Type B pancreatic cell (in vitro differentiated cells): ENCODE data around the gene NANOS1. TPM values are rescaled to one million over a fixed set of nuclear protein-coding genes. Genes with fewer than 3 reads are reported as not detected.
A peak's percentile ranks its signal among the peaks of the same experiment; 100 is the strongest.

Source experiments
- DNase-seq: peaks from one replicate; pipeline ENCODE4 v3.0.0; 2021; ENCODE audit warnings: mixed read lengths; ENCODE audit not compliant: unreplicated experiment; ENCODE audit errors: extremely low spot score
- H3K27ac Mint-ChIP-seq: 2 replicates; pipeline ENCODE4 v1.8.0; 2021; ENCODE audit warnings: mild to moderate bottlenecking, mixed read lengths
- H3K27me3 Mint-ChIP-seq: 2 replicates; pipeline ENCODE4 v1.8.0; 2021; ENCODE audit warnings: mixed read lengths
- H3K36me3 Mint-ChIP-seq: 2 replicates; pipeline ENCODE4 v1.8.0; 2021; ENCODE audit warnings: mixed read lengths
- H3K4me1 Mint-ChIP-seq: one replicate; pipeline ENCODE4 v1.8.0; 2021; ENCODE audit warnings: mixed read lengths; ENCODE audit not compliant: unreplicated experiment
- H3K4me3 Mint-ChIP-seq: 2 replicates; pipeline ENCODE4 v1.8.0; 2021; ENCODE audit warnings: mild to moderate bottlenecking, mixed read lengths
- H3K9me3 Mint-ChIP-seq: 2 replicates; pipeline ENCODE4 v1.8.0; 2021; ENCODE audit warnings: mixed read lengths
- total RNA-seq: library from RNA; stranded (reverse); gene quantifications from 2 replicates; pipeline ENCODE4 v1.2.1, GENCODE V29; 2021; ENCODE audit warnings: low replicate concordance
- TF ChIP-seq, protein P1 (sequence below): fragments of 200-600 bp; sonication (generic); conservative IDR thresholded peaks from 2 replicates; pipeline ENCODE4 v1.5.0; 2021; ENCODE audit warnings: antibody characterized with exemption, mild to moderate bottlenecking

NANOS1 gene
- total RNA-seq, 1 donor from 2014 or later = 10.1 TPM

DNA sequence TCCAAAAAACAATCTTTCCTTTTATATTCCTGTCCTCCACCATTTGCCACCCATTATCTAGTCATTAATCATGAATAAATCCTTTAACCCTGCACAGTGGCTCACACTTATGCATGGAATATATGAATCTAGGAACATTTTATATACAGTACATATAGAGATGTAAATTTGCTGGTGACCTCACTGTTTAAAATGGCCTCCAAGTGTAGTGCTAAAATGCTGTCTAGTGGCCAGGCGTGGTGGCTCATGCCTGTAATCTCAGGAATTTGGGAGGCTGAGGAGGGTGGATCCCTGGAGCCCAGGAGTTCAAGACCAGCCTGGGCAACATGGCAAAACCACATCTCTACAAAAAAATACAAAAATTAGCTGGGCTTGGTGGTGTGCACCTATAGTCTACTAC is 9.6 kb downstream of the NANOS1 start:
- H3K4me3 Mint-ChIP-seq = no peak overlapping the region
- H3K27me3 Mint-ChIP-seq = no peaks in the 10 kb centered on the region
- TF ChIP-seq, protein P1, sequence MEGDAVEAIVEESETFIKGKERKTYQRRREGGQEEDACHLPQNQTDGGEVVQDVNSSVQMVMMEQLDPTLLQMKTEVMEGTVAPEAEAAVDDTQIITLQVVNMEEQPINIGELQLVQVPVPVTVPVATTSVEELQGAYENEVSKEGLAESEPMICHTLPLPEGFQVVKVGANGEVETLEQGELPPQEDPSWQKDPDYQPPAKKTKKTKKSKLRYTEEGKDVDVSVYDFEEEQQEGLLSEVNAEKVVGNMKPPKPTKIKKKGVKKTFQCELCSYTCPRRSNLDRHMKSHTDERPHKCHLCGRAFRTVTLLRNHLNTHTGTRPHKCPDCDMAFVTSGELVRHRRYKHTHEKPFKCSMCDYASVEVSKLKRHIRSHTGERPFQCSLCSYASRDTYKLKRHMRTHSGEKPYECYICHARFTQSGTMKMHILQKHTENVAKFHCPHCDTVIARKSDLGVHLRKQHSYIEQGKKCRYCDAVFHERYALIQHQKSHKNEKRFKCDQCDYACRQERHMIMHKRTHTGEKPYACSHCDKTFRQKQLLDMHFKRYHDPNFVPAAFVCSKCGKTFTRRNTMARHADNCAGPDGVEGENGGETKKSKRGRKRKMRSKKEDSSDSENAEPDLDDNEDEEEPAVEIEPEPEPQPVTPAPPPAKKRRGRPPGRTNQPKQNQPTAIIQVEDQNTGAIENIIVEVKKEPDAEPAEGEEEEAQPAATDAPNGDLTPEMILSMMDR = no peak
- H3K36me3 Mint-ChIP-seq = peaks cover 54% of the 10 kb centered on the region
- no peak for DNase-seq
- no peaks in the 10 kb centered on the region for H3K9me3 Mint-ChIP-seq
- H3K4me1 Mint-ChIP-seq = peaks cover 5% of the 10 kb centered on the region
- no peak overlapping the region for H3K27ac Mint-ChIP-seq

DNA sequence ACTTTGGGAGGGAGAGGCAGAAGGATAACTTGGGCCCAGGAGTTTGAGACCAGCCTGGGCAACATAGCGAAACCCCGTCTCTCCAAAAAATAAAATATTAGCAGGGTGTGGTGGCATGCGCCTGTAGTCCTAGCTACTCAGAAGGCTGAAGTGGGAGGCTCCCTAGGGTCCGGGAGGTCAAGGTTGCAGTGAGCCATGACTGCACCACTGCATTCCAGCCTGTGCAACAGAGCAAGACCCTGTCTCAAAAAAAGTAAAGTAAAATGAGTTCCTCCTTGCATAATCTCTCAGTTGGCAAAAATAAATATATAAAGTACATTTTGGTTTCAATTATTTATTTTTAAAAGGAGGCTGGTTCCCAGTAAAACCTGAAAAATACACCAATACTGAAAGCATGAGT is 11.8 kb downstream of the NANOS1 start:
- DNase-seq = no peak
- peaks cover 5% of the 10 kb centered on the region for H3K4me1 Mint-ChIP-seq
- peaks cover 56% of the 10 kb centered on the region for H3K36me3 Mint-ChIP-seq
- H3K4me3 Mint-ChIP-seq = no peak overlapping the region
- H3K27ac Mint-ChIP-seq = no peak overlapping the region
- H3K27me3 Mint-ChIP-seq = no peaks in the 10 kb centered on the region
- TF ChIP-seq, protein P1 = no peak
- H3K9me3 Mint-ChIP-seq = no peaks in the 10 kb centered on the region

DNA sequence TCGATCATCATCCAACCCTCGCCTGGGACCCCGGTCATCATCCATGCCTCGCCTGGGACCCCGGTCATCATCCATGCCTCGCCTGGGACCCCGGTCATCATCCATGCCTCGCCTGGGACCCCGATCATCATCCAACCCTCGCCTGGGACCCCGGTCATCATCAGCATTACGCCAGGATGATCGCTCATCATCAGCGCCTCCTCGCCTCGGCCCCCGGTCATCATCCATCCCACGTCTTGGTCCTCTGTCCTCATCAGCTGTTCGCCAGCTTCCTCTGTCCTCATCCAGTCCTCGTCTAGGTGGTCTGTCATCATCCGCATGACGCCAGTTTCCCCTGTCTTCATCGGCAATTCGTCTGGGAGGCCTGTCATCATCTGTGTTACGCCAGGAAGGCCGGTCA is 12.7 kb downstream of the NANOS1 start:
- peaks cover 55% of the 10 kb centered on the region for H3K36me3 Mint-ChIP-seq
- TF ChIP-seq, protein P1 = no peak
- H3K4me1 Mint-ChIP-seq = peaks cover 5% of the 10 kb centered on the region
- H3K27me3 Mint-ChIP-seq = no peaks in the 10 kb centered on the region
- no peaks in the 10 kb centered on the region for H3K9me3 Mint-ChIP-seq
- H3K4me3 Mint-ChIP-seq = no peak overlapping the region
- no peak for DNase-seq
- peak overlapping the region; percentile 64 for H3K27ac Mint-ChIP-seq

DNA sequence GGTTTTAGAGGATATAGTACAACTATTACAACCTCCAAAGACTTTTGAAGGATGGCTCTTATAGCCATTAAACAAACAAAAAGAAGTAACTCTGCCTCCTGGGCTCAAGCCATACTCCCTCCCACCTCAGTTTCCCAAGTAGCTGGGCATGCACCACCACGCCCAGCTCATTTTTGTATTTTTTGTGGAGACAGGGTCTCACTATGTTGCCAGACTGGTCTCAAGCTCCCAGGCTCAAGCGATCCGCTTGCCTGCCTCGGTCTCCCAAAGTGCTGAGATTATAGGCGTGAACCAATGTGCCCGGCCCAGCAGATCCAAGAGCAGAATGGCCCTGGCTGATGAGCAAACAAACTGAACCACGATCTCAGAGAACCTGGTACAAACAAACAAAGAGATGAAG is 16.0 kb downstream of the NANOS1 start:
- H3K36me3 Mint-ChIP-seq = peaks cover 54% of the 10 kb centered on the region
- no peak overlapping the region for H3K4me3 Mint-ChIP-seq
- no peaks in the 10 kb centered on the region for H3K9me3 Mint-ChIP-seq
- H3K27ac Mint-ChIP-seq = no peak overlapping the region
- no peaks in the 10 kb centered on the region for H3K27me3 Mint-ChIP-seq
- H3K4me1 Mint-ChIP-seq = peaks cover 5% of the 10 kb centered on the region
- TF ChIP-seq, protein P1 = no peak
- no peak for DNase-seq

DNA sequence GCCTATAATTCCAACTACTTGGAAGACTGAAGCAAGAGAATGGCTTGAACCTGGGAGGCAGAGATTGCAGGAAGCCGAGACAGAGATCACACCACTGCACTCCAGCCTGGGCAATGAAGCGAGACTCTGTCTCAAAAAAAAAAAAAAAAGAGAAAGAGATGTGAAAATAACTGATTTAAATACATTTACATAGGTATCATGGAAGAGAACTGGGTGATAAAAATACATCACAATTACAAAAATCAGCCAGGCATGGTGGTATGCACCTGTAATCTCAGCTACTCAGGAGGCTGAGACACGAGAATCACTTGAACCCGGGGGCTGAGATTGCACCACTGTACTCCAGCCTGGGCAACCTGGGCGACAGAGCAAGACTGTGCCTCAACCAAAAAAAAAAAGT is 19.8 kb downstream of the NANOS1 start:
- no peaks in the 10 kb centered on the region for H3K27me3 Mint-ChIP-seq
- TF ChIP-seq, protein P1 = no peak
- no peak overlapping the region for H3K27ac Mint-ChIP-seq
- no peaks in the 10 kb centered on the region for H3K9me3 Mint-ChIP-seq
- H3K4me1 Mint-ChIP-seq = no peaks in the 10 kb centered on the region
- DNase-seq = no peak
- H3K36me3 Mint-ChIP-seq = peaks cover 52% of the 10 kb centered on the region
- no peak overlapping the region for H3K4me3 Mint-ChIP-seq

DNA sequence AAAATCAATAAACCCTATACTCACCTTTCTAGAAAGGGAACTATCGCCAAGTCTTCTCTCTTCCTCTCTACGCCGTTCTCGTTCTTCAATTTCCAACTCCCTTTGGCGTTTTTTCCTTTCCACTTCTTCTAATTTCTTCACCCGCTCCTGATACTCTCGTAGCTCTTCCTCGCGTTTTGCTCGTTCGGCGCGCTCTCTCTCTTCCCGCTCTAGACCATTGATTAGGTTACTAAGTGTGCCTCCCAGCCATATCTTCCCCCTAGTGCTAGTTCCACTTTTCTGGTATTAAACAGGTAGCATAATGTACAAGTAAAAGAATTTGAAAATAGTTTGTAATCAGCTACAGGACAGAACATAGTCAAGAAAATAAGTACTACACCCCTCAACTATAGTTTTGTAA is 20.3 kb downstream of the NANOS1 start:
- peaks cover 52% of the 10 kb centered on the region for H3K36me3 Mint-ChIP-seq
- no peak overlapping the region for H3K27ac Mint-ChIP-seq
- DNase-seq = no peak
- no peaks in the 10 kb centered on the region for H3K27me3 Mint-ChIP-seq
- no peaks in the 10 kb centered on the region for H3K4me1 Mint-ChIP-seq
- H3K4me3 Mint-ChIP-seq = no peak overlapping the region
- TF ChIP-seq, protein P1 = no peak
- H3K9me3 Mint-ChIP-seq = no peaks in the 10 kb centered on the region
